CD4-positive, alpha-beta T cell treated with Interleukin-4 for 4 hours (primary cell): ENCODE data around the gene PLA2R1.
"Not testable (repeated sequence)": the region's sequence is repeated elsewhere in the genome, so short reads cannot be mapped to it uniquely, and the experiment has no call there.

Experiments
- DNase-seq: peaks from one replicate; pipeline ENCODE4 v3.0.0-alpha.2; 2020

PLA2R1 gene

DNA sequence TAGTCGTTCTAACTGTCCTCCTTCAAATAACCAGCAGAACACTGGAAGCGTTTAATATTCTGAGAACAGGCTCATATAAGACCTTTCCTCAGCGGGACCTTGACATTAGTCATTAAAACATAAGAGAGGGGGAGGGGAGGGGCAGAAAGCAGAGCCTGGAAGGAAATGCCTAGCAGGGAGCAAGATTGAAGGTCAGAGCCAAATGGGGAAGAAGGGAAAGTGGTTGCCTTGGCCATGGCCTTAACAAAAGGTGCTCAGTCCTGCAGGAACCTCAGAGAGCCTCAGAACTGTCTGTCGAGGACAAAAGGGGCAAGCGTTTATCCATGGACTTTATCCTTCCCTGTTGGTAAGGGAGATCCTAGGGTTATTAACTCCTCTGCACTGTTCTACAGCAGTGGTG lies 856 bp upstream of the PLA2R1 start:
- DNase-seq = no peak

DNA sequence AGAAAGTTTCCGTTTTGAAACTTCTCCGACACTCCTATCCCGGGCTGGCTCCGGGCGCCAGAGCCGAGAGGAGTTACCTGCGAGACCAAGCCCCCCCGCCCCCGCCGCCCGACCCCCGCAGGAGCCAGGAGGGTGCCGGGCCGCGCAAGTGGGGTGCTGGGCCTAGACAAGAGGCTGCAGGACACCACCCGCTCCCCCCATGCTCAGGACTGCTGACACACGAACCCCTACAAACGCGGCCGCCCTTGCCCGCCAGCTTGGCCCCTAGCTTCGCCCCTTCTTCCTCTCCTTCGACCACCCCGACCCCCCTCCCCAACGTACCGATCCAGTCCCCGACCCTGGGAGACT lies 497 bp downstream of the PLA2R1 start:
- DNase-seq = no peak

DNA sequence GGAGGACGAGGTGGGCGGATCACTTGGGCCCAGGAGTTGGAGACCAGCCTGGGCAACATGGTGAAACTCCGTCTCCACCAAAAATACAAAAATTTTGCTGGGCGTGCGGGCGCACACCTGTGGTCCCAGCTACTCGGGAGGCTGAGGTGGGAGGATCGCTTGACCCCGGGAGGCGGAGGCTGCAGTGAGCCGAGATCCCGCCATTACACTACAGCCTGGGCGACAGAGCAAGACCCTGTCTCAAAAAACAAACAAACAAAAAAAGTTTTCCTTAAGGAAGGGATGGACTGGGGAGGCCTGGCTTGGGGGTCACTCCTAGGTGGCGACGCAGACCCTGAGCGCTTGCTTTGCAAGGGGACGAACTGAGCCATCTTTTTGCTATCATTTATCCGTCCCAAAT lies 882 bp downstream of the PLA2R1 start:
- DNase-seq = no peak

DNA sequence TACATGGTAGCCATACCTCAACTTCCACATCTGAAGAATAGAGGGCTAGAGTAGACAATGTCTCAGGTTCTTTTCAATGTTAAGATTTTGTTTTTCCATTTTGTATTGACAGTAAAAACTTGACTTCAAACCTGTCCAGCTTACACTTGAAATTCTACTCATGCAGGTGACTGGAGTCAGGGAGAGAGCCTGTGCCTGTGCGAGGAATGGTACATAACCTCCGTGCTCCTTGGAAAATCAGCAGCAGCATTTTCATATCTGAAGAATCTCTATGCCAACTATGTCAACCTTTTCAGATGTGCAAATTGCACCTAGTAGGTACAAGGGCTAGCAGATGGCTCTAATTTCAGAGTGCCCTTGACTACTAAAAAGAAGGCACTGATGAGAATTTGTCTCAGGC lies 2.1 kb downstream of the PLA2R1 start:
- DNase-seq = no peak

DNA sequence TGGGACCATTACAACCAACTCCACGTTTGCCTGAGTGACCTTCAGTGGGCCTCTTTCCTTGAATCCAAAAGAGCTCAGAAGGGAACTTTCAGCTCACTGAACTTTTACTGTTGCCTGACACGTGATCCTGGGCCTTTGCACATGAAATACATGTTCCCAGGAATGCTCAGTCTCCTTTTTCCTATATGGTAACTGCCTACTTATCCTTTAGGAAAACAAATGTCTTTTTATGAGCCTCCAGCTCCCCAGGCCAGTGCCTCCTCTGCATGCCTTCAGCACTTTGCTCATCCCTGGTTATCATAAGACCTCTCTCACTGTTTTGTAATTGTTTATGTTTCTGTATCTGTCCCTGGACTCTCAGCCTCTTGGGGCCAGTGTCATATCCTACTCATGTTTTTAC lies 5.1 kb downstream of the PLA2R1 start:
- DNase-seq = no peak

DNA sequence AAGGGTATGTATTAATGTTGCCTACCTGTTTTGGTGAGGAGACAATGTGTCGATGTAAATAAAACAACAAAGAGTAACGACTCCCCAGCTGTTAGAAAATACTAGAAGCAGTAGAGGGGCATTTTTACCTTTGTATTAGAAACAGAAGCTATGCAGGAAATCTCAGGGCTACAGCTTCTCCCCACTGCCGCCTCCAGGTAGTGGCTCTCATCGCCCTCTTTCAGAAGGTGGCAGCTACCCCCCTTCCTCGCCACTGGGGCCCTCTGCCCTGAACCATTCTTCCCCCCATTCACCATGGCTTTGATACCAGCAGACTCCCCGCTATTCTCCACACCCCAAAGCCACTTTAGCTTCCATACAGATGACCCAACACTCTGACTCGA lies 6.7 kb downstream of the PLA2R1 start:
- DNase-seq = no peak

DNA sequence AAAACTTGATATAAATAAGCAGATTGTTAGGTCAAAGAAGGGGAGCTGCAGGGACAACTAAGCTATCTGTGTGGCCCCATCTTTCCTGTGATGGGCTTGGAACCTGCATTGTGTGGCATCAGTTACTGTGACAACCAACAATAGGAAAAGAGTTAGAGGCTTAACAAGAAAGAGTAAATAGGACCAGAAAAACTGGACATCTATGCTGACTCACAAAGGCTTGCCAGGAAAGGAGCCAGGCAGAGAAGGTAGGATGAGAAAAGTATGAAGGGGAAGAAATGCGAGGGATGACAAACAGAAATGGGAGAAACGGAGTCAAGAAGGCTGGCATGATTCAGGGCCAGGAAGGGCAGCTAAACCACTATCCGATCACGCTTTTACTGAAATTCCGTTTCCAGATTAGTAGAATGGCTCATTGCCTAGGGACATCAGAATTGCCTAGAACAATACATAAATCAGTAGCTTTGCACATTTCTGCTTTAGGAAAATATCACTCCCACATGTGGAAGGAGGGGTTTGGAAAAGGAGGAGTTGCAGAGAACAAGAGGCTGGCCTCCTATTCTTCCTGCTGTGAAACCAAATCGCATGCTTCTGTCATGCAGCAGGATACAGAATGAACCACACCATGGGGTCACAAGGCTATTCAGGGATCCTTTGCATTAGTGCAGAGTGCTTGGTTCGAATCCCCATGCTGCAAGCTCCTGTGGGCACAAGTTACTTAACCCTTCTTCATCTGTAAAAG lies 7.3 kb downstream of the PLA2R1 start:
- DNase-seq = no peak

DNA sequence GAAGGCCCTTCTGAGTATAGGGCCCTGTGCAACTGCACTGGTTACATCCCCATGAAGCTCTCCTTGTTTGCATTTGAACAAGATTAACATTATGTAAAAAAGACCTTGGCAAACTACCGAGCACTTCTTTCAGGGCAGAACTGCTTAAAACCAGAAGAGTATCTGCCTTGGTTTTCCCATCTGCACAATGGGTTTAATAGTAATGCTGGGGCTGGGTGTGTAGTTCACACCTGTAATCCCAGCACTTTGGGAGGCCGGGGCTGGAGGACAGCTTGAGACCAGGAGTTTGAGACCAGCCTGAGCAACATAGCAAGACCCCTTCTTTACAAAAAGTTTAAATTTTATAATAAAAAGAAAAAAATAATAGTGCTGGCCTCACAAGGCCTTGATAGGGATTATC lies 8.5 kb downstream of the PLA2R1 start:
- no peak for DNase-seq

DNA sequence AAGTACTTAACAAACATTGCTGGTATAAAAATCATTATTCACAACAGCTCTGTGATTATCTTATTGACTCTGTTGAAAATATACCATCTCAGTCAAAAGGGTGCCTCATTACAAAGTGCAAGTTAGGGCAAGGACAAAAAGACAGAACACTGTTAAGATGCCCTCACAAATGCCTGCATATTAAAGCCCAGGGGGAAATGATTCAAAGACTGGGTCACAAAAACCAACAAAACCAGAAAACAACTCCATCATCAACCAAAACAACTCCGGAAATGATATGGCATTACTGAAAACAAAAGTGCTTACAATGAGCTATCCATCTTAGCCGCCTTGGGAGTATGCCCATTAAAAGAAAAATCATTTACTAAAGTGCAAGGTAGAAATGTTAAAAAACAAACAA lies 9.9 kb downstream of the PLA2R1 start:
- DNase-seq = no peak

DNA sequence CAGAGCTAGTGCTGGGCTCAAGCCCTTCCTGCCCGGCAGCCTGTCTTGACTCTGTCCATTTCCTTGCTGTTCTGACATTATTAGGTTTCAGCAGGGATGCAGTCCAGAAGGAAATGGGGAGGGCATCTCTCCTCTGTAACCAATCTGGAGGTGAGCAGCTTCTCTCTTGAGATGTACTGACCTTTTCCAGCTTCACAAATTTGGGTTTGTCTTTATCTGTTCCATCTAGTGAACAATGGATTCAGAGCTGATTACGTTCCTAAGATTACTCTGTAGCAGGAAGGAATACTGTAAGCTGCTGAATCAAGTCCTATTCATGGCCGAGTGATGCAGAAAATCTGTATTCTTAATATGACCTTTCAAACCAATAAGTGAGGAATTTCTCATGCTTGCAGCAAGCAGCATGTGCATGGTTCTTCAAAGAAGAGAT lies 11.0 kb downstream of the PLA2R1 start:
- no peak for DNase-seq

DNA sequence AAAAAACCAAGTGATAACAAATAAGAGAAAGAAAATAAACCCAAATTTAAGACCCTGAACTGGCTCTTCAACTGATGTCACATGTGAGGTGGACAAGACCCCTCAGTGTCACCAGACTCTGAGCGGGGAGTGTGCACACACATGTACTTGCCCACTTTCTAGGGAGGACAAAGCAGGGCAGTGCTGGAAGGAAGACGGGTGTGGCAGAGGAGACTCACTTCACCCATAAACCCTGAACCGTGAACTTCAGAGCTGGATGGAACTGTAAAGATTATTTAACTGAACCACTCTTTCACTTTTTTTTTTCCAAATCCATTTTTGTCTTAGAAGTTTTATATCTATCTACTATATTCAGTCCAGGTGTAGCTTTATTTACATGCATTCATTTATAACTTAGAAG lies 12.3 kb downstream of the PLA2R1 start:
- no peak for DNase-seq

DNA sequence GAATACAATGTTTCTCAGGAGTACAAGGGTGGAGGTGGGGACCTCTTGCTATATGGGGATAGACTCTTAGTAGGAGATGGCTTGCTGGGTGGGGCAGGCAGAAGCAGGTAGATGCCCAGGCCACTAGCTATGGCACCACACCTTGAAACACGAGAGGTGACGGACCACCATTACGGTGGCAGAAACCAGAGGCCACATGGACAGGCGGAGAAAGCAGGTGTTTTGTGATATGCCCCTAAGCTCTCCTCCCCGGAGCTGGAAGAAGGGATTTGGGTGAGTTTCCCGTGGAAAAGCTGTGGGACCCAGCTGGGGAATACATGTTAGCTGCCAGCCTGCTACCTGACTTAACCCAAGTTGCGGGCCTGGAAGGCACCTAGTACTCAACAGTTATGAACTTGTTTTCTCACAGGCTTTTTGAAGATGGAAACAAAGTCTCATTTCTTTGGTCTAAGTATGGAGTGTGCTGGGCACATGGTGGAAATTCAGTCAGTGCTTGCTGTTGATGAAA lies 16.7 kb downstream of the PLA2R1 start:
- DNase-seq = no peak

DNA sequence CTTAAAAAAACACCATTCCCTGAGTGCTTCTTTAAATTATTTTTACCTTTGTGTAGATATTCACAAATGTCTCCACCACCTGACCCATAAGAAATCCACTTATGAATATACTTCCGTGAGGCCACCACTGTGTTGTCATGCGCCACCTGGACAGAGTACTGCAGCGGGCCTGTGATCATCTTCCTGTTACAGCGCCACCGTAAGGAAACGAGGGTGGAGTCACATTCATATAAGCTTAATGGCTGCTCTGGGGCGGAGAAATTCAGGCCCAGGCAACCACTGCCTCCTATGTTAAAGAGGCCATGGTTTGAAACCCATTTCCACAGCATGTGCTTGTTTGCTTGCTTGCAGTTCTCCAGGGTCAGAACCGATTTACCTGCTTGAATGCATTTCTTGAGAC lies 17.7 kb downstream of the PLA2R1 start:
- no peak for DNase-seq

DNA sequence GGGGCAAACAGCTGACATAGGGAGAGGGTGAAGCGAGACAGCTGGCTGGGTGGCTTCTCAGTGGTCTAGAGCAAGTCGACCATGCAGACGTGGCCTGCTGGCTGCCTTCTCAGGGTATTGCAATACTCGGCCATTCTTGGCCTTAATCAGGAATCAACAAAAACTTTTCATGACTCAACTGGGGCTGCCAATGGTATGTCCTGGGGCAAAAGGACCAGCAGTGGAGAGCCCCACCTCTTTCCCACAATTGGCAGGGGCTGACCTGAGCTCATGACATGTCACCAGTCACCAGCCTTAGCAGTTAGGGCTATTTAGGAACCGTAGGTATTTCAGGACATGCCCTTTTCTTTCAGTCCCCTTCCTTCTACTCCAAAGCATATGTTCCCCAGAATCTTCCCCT lies 19.1 kb downstream of the PLA2R1 start:
- no peak for DNase-seq

DNA sequence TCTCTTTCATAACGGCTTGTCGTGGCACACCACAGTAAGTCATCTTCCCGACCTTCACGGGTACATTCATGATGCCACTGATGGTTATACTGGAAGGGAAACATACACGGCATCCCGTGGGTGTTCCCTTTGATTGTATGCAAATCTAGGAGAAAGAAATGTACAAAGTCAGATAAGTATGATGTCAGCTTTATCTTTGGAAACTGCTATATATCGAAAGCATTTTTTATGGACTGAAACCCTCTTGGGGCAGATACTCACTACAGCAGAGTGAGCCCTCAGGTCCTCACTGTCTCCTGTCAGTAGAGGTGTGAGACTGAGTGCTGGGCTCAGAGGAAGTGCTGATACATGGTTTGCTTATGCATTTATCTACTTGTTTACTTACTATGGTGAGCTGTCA lies 20.4 kb downstream of the PLA2R1 start:
- no peak for DNase-seq

DNA sequence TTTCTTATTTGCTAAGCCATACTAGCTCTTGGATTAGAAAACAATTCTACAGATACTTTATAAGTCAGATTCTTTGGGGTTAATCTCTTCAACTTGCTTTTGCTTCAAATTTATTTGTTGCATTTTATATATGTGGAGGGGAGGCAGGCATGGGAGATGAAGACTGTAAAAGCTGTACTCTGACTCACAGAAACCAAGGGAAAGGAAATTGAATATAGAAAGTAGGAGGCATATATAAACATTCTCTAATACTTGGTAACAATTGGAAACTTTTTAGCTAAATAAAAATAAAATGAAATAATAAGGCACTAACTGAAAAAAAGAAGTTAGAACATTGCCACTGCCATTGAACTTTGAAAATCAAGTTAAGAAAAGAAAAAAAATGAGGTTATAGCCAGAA lies 21.3 kb downstream of the PLA2R1 start:
- DNase-seq = no peak

DNA sequence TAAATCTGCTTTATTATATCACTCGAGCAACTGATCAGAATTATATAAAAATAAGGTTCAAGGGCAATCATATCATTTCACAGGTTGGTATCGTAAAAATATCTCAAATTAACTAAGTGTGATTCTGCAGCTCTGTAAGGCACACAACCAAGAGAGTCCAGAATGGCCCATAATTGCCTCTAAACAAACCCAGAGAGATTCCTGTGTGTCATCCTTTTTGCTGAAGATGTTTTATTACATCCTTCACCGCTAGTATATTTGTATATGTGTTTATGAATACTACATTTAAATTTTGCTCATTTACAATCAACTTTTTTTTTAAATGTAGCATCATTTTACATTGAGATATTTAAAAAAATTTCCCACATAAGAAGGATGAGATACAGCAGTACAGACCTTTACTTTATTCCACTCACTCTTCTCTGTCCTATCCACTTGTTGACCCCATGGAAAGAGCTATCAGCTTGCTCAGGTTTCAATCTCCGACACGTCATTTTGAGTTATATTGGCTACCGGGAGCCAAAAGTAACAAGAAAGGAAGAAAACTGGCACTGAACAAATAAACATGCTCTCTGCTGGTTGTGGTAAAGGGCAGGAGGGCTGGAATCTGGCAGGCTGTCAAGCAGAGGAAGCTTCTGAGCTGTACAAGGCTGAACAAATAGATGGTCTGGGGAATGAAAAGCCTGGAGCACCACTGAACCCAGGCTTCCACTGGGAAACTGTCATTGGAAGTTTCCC lies 23.1 kb downstream of the PLA2R1 start:
- no peak for DNase-seq

DNA sequence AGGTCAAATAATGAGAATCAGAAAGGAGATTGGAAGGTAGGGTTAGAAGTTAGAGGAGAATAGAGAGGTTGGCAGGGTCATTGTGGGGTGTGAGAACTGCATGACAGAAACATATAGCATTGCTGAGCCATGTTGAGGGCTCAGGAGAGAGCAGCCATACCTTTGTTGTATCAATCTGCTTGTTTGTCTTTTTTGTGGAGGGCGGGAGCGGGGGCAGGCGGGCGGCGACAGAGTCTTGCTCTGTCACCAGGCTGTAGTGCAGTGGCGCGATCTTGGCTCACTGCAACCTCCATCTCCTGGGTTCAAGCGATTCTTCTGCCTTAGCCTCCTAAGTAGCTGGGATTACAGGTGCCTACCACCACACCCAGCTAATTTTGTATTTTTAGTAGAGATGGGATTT lies 23.8 kb downstream of the PLA2R1 start:
- DNase-seq = not testable (repeated sequence)

DNA sequence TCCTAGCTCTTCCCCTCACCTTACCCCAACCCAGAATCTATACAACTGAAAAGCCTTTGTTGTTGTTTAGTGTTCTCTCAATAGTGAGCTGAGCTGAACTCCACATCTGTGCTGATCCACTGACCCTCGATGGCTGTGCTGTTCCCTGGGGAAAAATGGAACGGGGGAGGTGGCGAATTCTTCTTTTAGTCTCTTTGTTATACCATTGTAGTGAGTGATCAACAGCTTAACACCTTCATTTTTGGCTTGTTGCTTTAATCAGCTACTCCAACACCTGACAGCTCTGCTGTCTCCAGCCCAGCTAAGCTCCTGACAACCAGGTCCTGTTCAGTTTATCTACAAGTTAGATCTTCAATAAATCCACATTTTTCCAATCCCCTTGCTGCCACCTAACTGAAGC lies 25.7 kb downstream of the PLA2R1 start:
- DNase-seq = no peak

DNA sequence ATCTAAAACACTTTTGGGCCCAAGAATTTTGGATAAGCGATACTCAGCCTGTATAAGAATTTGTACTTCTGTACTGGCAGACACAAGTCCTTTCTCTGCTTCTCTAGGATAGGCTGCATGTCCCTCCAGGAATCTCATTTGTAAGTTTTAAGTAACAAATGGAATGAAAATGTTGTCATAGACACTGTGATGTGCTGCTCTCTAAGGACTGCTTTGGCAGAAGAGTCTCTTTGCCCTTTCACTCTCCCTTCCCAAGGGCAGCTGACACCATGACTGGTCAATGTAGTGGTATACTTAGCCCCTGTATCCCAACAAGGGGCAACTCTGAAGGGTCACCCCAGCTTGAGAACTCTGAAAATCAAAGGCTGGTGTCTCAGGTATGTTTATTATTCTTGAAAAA lies 27.3 kb downstream of the PLA2R1 start:
- DNase-seq = no peak

DNA sequence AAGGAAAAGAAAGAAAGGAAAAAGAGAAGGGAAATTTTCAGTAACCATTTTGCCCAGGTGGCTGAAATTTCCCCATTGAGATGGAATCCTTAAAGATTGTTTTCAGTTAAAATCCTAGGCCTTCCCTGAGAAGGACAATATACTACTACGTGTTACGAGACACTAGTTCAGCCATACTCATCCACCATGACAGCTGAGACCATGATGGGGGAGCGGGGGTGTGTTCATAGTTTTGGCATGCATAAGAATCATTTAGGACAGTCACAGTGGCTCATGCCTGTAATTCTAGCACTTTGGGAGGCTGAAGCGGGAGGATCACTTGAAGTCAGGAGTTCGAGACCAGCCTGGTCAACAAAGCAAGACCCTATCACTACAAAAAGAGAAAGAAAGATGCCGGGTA lies 28.0 kb downstream of the PLA2R1 start:
- no peak for DNase-seq

DNA sequence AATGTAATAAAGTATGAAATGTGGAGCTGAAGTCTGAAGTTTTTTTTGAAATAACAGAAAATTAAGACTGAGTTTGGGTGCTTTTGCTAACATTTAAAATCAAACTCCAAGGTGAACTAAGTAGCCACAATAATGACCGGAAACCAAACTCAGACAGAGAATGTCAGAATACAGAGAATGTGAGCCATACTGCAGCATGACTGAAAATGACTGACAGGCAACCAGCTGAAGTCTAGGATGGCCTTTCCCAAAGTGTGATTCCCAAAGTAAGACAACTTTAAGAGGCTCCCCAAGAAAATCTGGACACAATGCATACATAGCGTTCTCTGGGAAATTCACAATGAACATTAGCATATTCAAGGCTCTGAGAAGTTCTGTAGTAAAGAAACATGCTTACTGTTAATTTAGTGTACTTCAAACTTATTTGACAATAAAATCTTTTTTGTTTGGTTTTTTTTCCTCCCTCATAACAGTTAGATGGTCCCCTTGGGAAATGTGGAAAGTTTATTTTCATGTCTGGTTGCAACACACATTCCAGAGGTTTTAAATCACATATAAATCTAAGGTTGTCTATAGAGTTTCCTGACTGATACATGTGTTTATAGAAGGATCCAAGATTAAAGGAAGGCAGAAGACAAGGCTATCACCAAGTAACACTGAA lies 28.6 kb downstream of the PLA2R1 start:
- no peak for DNase-seq

DNA sequence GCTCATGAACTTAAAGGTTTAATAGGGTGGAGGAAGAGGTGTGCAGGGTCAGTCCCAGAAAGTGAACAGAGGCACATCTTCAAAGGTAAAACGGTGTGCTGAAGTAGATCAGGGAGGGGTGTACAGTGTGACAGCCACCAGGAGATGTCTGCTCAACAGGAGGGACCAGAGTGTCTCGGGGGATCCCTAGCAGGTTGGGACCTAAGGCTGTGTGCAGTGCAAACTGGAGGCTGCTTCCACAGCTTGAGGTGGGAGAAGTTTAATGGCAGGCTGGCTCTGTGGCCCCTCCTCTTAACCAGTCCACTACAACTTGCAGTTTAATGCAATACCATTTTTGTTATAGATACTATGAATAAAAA lies 33.2 kb downstream of the PLA2R1 start:
- DNase-seq = no peak
